ENCODE results near the gene FOXN3. TPM values are rescaled to one million over a fixed set of nuclear protein-coding genes. Genes with fewer than 3 reads are reported as not detected.

FOXN3 gene
- total and polyA plus RNA-seq, 2 experiments from 2014 or later = 98.9 to 167 TPM

- H4K20me1 ChIP-seq (replicated peaks; ENCODE audit: insufficient read depth) = peaks cover 38% of the 10 kb centered on the region
- H3K36me3 Mint-ChIP-seq (ENCODE audit: low read depth) = peaks cover 27% of the 10 kb centered on the region
- H3K4me2 ChIP-seq = peak overlapping the region; percentile 27
- peaks cover 61% of the 10 kb centered on the region for H3K4me1 Mint-ChIP-seq
- H2AFZ ChIP-seq = no peak overlapping the region
- peaks cover 10% of the 10 kb centered on the region; the same call in 1 of the 2 replicates for H3K9me2 ChIP-seq (ENCODE audit: insufficient read depth)
- H3K4me1 ChIP-seq (ENCODE audit: insufficient read depth) = peaks cover 58% of the 10 kb centered on the region
- H3K4me3 ChIP-seq = no peak overlapping the region
- peak overlapping the region; percentile 71 for H3K27ac Mint-ChIP-seq
- peaks cover 76% of the 10 kb centered on the region for H3K79me2 ChIP-seq (replicated peaks; ENCODE audit: insufficient read depth)
- DNase-seq (ENCODE audit: low spot score) (no peak), ATAC-seq (no peak)
- peaks cover 21% of the 10 kb centered on the region for H3K27me3 Mint-ChIP-seq (ENCODE audit: insufficient read depth, low read depth, poor library complexity)
- TF ChIP-seq EZH2 (IDR thresholded peaks at IDR 0.05; ENCODE audit: low read depth, unreplicated experiment) = no peak
- TF ChIP-seq POLR2AphosphoS5 (IDR thresholded peaks at IDR 0.05; ENCODE audit: low read depth) = no peak
- TF ChIP-seq NANOG (IDR thresholded peaks at IDR 0.05; ENCODE audit: borderline replicate concordance) = no peak
- TF ChIP-seq EZH2phosphoT487 (IDR thresholded peaks at IDR 0.05; ENCODE audit: unreplicated experiment) = no peak
- no peak for TF ChIP-seq REST (IDR thresholded peaks at IDR 0.05; ENCODE audit: unreplicated experiment)
- no peak for TF ChIP-seq ZNF114 (CRISPR knock-in tag; IDR thresholded peaks at IDR 0.05)
- TF ChIP-seq STAT1 (IDR thresholded peaks at IDR 0.05; ENCODE audit: unreplicated experiment) = no peak
- TF ChIP-seq ZNF331 (CRISPR knock-in tag; IDR thresholded peaks at IDR 0.05; ENCODE audit: low read depth) = no peak
- TF ChIP-seq ETS1 (IDR thresholded peaks at IDR 0.05) = no peak
- no peak for TF ChIP-seq CREB1 (CRISPR knock-in tag; IDR thresholded peaks at IDR 0.05; ENCODE audit: low read depth)
- TF ChIP-seq CTCF (conservative IDR thresholded peaks at IDR 0.05; ENCODE audit: low read depth in 2 of 2) = no peak
- no peak for TF ChIP-seq ZNF462 (CRISPR knock-in tag; IDR thresholded peaks at IDR 0.05)
- peaks cover 7% of the 10 kb centered on the region; the same call in 2 of the 3 replicates for H3K9me3 Mint-ChIP-seq
- peak overlapping the region; percentile 30; the same call in 1 of the 3 replicates for H3K4me3 Mint-ChIP-seq
- peaks cover 13% of the 10 kb centered on the region; the same call in 1 of the 2 replicates for H3F3A ChIP-seq (replicated peaks; ENCODE audit: low read depth)
- H3K27ac ChIP-seq (ENCODE audit: low read depth) = 0 out of 2 replicates have a peak overlapping the region, but pooled peaks have one; percentile 35
- H3K36me3 ChIP-seq (ENCODE audit: insufficient read depth) = no peaks in the 10 kb centered on the region
- H3K27me3 ChIP-seq (ENCODE audit: insufficient read depth) = no peaks in the 10 kb centered on the region
Observed at GRCh38 chr14:89365061-89365801, 51.8 kb downstream of the FOXN3 start.

Measured in GM23338 (cell line).